Lung (tissue), 12 donors: ENCODE measurements around the gene DNAH17. TPM values are rescaled to one million over a fixed set of nuclear protein-coding genes. Genes with fewer than 3 reads are reported as not detected.

Experiments
- ATAC-seq: fragments of 200-7000 bp; cut with Tn5 transposase; one replicate; pipeline ENCODE4 v1.9.1; 2020; ENCODE audit warnings: moderate number of reproducible peaks; ENCODE audit not compliant: insufficient read depth, low FRiP score
- DNase-seq, 3 donors: peaks; one replicate each; pipeline ENCODE4 v3.0.0-alpha.2; 2013 to 2017
- H3K27ac ChIP-seq, 2 donors: one replicate each; pipeline ENCODE4 v1.5.1; 2013; ENCODE audit warnings: mild to moderate bottlenecking in 2 of 2, moderate library complexity in 2 of 2, control low read depth in 1 of 2, inconsistent platforms in 1 of 2, low read depth in 1 of 2, low read length in 1 of 2
- H3K27me3 ChIP-seq, 3 donors: one replicate each; pipeline ENCODE4 v1.5.1; 2013; ENCODE audit warnings: low read length in 2 of 3; ENCODE audit not compliant: control insufficient read depth in 3 of 3, insufficient read depth in 3 of 3
- H3K36me3 ChIP-seq, 4 donors: one replicate each; pipeline ENCODE4 v1.5.1; 2013; ENCODE audit warnings: low read length in 4 of 4, mild to moderate bottlenecking in 1 of 4, moderate library complexity in 1 of 4; ENCODE audit not compliant: control insufficient read depth in 4 of 4, insufficient read depth in 4 of 4
- H3K4me1 ChIP-seq, 5 donors: one replicate each; pipeline ENCODE4 v1.5.1; 2013; ENCODE audit warnings: low read length in 5 of 5, mild to moderate bottlenecking in 2 of 5, moderate library complexity in 1 of 5; ENCODE audit not compliant: control insufficient read depth in 5 of 5, insufficient read depth in 5 of 5
- H3K4me3 ChIP-seq: one replicate; pipeline ENCODE4 v1.5.1; 2013; ENCODE audit warnings: mild to moderate bottlenecking, control low read depth, moderate library complexity
- H3K9ac ChIP-seq, 2 donors: one replicate each; pipeline ENCODE4 v1.5.1; 2013; ENCODE audit warnings: low read length in 2 of 2, control low read depth in 1 of 2; ENCODE audit not compliant: insufficient read depth in 1 of 2
- H3K9me3 ChIP-seq, 4 donors: one replicate each; pipeline ENCODE4 v1.5.1; 2013; ENCODE audit warnings: low read length in 3 of 4, mild to moderate bottlenecking in 1 of 4, moderate library complexity in 1 of 4; ENCODE audit not compliant: control insufficient read depth in 4 of 4, insufficient read depth in 3 of 4
- WGBS, 2 donors: extraction: QIAGEN DNeasy Blood & Tissue Kit; methylation state at CpG; one replicate each; pipeline ENCODE4 v1.1.7; 2013; 5-methylcytosine and 5-hydroxymethylcytosine counted together
- polyA plus RNA-seq, 2 donors: library from polyadenylated mRNA; stranded (reverse); fragments of 200-250 nt; gene quantifications; one replicate each; pipeline ENCODE4 v1.2.1, GENCODE V29; 2013
- total RNA-seq, 2 donors: library from RNA; depleted of rRNA in 1 of 2; stranded (reverse); fragments of >200 nt in 1 of 2; gene quantifications; one replicate each; pipeline ENCODE4 v1.2.1, GENCODE V29; 2014 to 2021
- TF ChIP-seq, protein P1 (sequence below): IDR thresholded peaks from 2 replicates; pipeline ENCODE4 v1.5.1; 2012; ENCODE audit warnings: mild to moderate bottlenecking; ENCODE audit errors: control extremely low read depth, extremely low read depth
- donor health status: control.
- donor health status: control.
- donor health status: Bipolar disorder and iron deficiency.
- donor health status: healthy.
- donor health status: DM: yes; HTN: yes; CAD: no.

Gene DNAH17
- total and polyA plus RNA-seq, 4 donors, result 0.44 to 1.6 (median 1.2) TPM

DNA sequence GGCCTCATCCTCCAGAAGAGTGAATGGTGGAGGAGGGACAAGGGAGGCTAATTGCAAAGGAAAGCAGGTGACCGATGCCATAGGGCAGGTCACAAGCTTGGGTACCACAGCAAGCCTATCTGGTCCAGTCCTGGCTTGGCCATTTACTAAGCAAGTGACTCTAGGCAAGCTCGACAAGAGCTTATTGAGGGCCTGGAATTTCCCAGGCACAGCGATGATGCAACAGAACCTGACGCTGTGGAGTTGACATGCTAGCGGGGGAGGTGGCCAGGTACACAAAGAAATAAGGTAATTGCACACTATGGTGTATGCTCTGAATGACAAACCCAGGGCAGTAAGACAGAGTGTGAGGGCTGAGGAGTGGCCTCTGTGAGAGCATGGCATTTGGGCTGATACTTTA, 100.2 kb downstream of the DNAH17 start:
- Histone ChIP-seq H3K9ac (no peak overlapping the region), H3K9me3 (no peaks in the 10 kb centered on the region), H3K4me3 (no peak overlapping the region), H3K4me1 (no peaks in the 10 kb centered on the region), H3K27ac (no peak overlapping the region), H3K36me3 (no peaks in the 10 kb centered on the region), H3K27me3 (peaks cover 0 to 5% (median 4%) of the 10 kb centered on the region in 3 donors)
- WGBS, 2 donors, result 68 to 83% methylated on average over 5 of the region's 5 CpGs
- ATAC-seq (no peak), DNase-seq (peak in 1 of 3 donors; percentile 12)
- TF ChIP-seq, protein P1, sequence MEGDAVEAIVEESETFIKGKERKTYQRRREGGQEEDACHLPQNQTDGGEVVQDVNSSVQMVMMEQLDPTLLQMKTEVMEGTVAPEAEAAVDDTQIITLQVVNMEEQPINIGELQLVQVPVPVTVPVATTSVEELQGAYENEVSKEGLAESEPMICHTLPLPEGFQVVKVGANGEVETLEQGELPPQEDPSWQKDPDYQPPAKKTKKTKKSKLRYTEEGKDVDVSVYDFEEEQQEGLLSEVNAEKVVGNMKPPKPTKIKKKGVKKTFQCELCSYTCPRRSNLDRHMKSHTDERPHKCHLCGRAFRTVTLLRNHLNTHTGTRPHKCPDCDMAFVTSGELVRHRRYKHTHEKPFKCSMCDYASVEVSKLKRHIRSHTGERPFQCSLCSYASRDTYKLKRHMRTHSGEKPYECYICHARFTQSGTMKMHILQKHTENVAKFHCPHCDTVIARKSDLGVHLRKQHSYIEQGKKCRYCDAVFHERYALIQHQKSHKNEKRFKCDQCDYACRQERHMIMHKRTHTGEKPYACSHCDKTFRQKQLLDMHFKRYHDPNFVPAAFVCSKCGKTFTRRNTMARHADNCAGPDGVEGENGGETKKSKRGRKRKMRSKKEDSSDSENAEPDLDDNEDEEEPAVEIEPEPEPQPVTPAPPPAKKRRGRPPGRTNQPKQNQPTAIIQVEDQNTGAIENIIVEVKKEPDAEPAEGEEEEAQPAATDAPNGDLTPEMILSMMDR, result no peak

DNA sequence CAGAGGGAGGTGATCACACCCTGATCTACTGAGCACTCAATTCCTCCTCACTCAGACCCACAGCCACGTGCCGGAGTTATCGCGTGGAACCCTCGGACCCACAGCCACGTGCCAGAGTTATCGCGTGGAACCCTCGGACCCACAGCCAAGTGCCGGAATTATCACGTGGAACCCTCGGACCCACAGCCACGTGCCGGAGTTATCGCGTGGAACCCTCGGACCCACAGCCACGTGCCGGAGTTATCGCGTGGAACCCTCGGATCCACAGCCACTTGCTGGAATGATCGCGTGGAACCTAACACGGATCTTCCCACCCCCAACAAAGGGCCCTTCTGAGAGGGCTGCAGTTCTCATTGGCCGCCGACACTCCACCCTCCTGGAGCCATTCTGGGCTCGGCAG, 101.0 kb downstream of the DNAH17 start:
- H3K27me3 ChIP-seq, result peaks cover 0 to 5% (median 4%) of the 10 kb centered on the region in 3 donors
- H3K9ac ChIP-seq, result no peak overlapping the region
- H3K27ac ChIP-seq, result no peak overlapping the region
- H3K9me3 ChIP-seq, result no peaks in the 10 kb centered on the region
- 96 to 98% methylated on average over 28 of the region's 28 CpGs for WGBS, 2 donors
- no peak overlapping the region for H3K4me3 ChIP-seq
- ATAC-seq (no peak), DNase-seq (no peak)
- no peaks in the 10 kb centered on the region for H3K4me1 ChIP-seq
- H3K36me3 ChIP-seq, result no peaks in the 10 kb centered on the region
- TF ChIP-seq, protein P1, result no peak

DNA sequence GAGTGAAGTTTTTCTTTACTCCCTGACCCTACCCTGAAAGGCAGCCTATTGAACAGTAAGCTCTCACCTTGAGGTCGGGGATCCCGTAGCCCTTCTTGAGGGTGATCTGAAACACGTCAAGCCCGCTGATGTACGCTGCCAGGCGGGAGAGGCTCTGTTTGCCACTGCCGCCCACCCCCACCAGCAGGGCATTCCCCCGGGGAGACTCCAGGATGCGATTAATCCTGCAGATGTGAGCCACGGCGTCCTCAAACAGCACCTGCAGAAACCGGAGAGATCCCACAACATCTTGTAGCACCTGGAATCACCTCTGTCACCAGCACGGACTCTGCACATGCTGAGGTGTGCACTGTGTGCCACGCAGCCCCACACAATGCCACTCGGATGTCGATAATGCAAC, 102.0 kb downstream of the DNAH17 start:
- Histone ChIP-seq H3K27me3 (peaks cover 0 to 5% (median 4%) of the 10 kb centered on the region in 3 donors), H3K27ac (no peak overlapping the region), H3K4me3 (no peak overlapping the region), H3K36me3 (no peaks in the 10 kb centered on the region), H3K4me1 (no peaks in the 10 kb centered on the region), H3K9ac (no peak overlapping the region), H3K9me3 (no peaks in the 10 kb centered on the region)
- WGBS, 2 donors, result 85 to 91% methylated on average over 16 of the region's 16 CpGs
- DNase-seq (no peak), ATAC-seq (no peak)
- TF ChIP-seq, protein P1, result no peak

DNA sequence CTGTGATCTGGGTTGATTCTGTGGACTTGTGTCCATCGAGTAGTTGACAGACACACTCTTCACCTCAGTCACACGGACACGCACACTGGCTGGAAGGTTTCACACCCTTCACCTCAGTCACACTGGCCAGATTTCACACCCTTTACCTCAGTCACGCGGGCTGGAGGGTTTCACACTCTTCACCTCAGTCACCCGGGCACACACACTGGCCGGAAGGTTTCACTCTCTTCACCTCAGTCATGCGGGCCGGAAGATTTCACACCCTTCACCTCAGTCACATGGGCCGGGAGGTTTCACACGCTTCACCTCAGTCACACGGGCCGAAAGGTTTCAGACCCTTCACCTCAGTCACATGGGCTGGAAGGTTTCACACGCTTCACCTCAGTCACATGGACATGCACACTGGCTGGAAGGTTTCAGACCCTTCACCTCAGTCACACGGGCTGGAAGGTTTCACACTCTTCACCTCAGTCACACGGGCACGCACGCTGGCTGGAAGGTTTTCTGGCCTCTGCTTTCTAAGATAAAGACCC, 102.5 kb downstream of the DNAH17 start:
- DNase-seq (no peak), ATAC-seq (no peak)
- Histone ChIP-seq H3K36me3 (no peaks in the 10 kb centered on the region), H3K9me3 (no peaks in the 10 kb centered on the region), H3K9ac (no peak overlapping the region), H3K27ac (no peak overlapping the region), H3K4me1 (no peaks in the 10 kb centered on the region), H3K27me3 (peaks cover 0 to 5% (median 4%) of the 10 kb centered on the region in 3 donors), H3K4me3 (no peak overlapping the region)
- 72 to 90% methylated on average over 18 of the region's 18 CpGs for WGBS, 2 donors
- TF ChIP-seq, protein P1, result no peak
